GM12878 (cell line): ENCODE results near the gene DDHD1. TPM values are rescaled to one million over a fixed set of nuclear protein-coding genes. Genes with fewer than 3 reads are reported as not detected.

ENCODE experiments used
- ATAC-seq: fragments of 200-7000 bp; cut with Tn5 transposase; 3 replicates; pipeline ENCODE4 v1.9.1; 2020; ENCODE audit warnings: mild to moderate bottlenecking, moderate library complexity
- BruUV-seq: library from RNA; stranded (reverse); fragments of 400-500 nt; replicated peaks from 2 replicates; lab custom pipeline; 2021; lab: Mats Ljungman, UMichigan
- CTCF ChIA-PET: fragments of 300-600 bp; sonication (Branson Sonifier 250); formaldehyde crosslinking; extraction: SDS; loops from one replicate; lab custom pipeline; 2021; ENCODE audit warnings: inconsistent platforms; lab: Yijun Ruan, JAX
- POLR2A ChIA-PET: fragments of 350-600 bp; formaldehyde crosslinking; extraction: SDS; loops from one replicate; lab custom pipeline; 2021; ENCODE audit warnings: inconsistent platforms; lab: Charles Lee
- RAD21 ChIA-PET: fragments of 300-600 bp; sonication (Branson Sonifier 250); formaldehyde crosslinking; loops from one replicate; lab custom pipeline; 2023; ENCODE audit warnings: antibody characterized with exemption; ENCODE audit not compliant: unreplicated experiment; lab: Charles Lee
- SMC1A ChIA-PET: fragments of 300-600 bp; sonication (Branson Sonifier 250); formaldehyde crosslinking; loops from one replicate; lab custom pipeline; 2023; ENCODE audit not compliant: unreplicated experiment, uncharacterized antibody; lab: Charles Lee
- DNase-seq: peaks from one replicate; pipeline ENCODE4 v3.0.0-alpha.2; 2011; ENCODE audit warnings: low read depth, low spot score
- FAIRE-seq: peaks from 3 replicates; lab custom pipeline; 2011; peaks lifted over from hg19 to GRCh38; lab: Jason Lieb, UNC
- H2AFZ ChIP-seq: 2 replicates; pipeline ENCODE4 v1.6.0; 2011; ENCODE audit warnings: low read depth, low read length, control low read depth; ENCODE audit not compliant: control insufficient read depth
- H3K27ac ChIP-seq: 2 replicates; pipeline ENCODE4 v1.5.1; 2011; ENCODE audit warnings: control low read depth; ENCODE audit not compliant: control insufficient read depth, insufficient read depth
- H3K27me3 ChIP-seq, 2 experiments: replicated peaks in 1 of 2; 2 replicates each; pipeline versions ENCODE4 v1.6.0 to v1.6.1; 2011; ENCODE audit warnings: low read length in 1 of 2; ENCODE audit not compliant: control insufficient read depth in 2 of 2, insufficient read depth in 2 of 2
- H3K36me3 ChIP-seq, 2 experiments: 2 replicates each; pipeline ENCODE4 v1.5.1; 2011; ENCODE audit warnings: low read length in 1 of 2; ENCODE audit not compliant: control insufficient read depth in 2 of 2, insufficient read depth in 2 of 2
- H3K4me1 ChIP-seq: 2 replicates; pipeline ENCODE4 v1.6.1; 2011; ENCODE audit warnings: mild to moderate bottlenecking, low read length, moderate library complexity, mixed read lengths; ENCODE audit not compliant: control insufficient read depth, insufficient read depth
- H3K4me2 ChIP-seq: 2 replicates; pipeline ENCODE4 v1.6.0; 2011; ENCODE audit warnings: control low read depth; ENCODE audit not compliant: control insufficient read depth, insufficient read depth
- H3K4me3 ChIP-seq: fragments of 200-600 bp; sonication (generic); 2 replicates; pipeline ENCODE4 v1.5.1; 2016
- H3K79me2 ChIP-seq: 2 replicates; pipeline ENCODE4 v1.6.0; 2011; ENCODE audit warnings: low read length; ENCODE audit not compliant: control insufficient read depth, insufficient read depth
- H3K9ac ChIP-seq: 2 replicates; pipeline ENCODE4 v1.8.0; 2011; ENCODE audit warnings: low read length, control low read depth, mixed read lengths; ENCODE audit not compliant: control insufficient read depth, insufficient read depth
- H3K9me3 ChIP-seq: replicated peaks from 3 replicates; pipeline ENCODE4 v1.5.1; 2011; ENCODE audit warnings: mild to moderate bottlenecking, low read length; ENCODE audit not compliant: control insufficient read depth, insufficient read depth
- H4K20me1 ChIP-seq: 2 replicates; pipeline ENCODE4 v1.6.0; 2011; ENCODE audit not compliant: control insufficient read depth, insufficient read depth
- BACH1 ChIP-seq: fragments of 450-650 bp; IDR thresholded peaks from 2 replicates; pipeline ENCODE4 v1.6.1; 2017; ENCODE audit warnings: mild to moderate bottlenecking, borderline replicate concordance
- HDAC2 ChIP-seq: fragments of 200-600 bp; sonication (generic); IDR thresholded peaks from 2 replicates; pipeline ENCODE4 v1.6.1; 2017
- IRF3 ChIP-seq: fragments of 450-650 bp; IDR thresholded peaks from 2 replicates; pipeline ENCODE4 v1.6.1; 2014; ENCODE audit warnings: mild to moderate bottlenecking
- KDM1A ChIP-seq: fragments of 200-600 bp; sonication (generic); IDR thresholded peaks from 2 replicates; pipeline ENCODE4 v1.6.1; 2016; ENCODE audit warnings: borderline replicate concordance
- MEF2A ChIP-seq: IDR thresholded peaks from 2 replicates; pipeline ENCODE4 v1.6.1; 2011; ENCODE audit warnings: low read depth, mild to moderate bottlenecking, low read length, moderate library complexity; ENCODE audit not compliant: insufficient read depth
- NKRF ChIP-seq: fragments of 450-650 bp; conservative IDR thresholded peaks from 2 replicates; pipeline ENCODE4 v1.6.1; 2017; ENCODE audit warnings: mild to moderate bottlenecking, moderate library complexity
- POLR2AphosphoS2 ChIP-seq: IDR thresholded peaks from 2 replicates; pipeline ENCODE4 v1.6.1; 2011; ENCODE audit warnings: low read depth, mild to moderate bottlenecking, low read length, improper control_type of control experiment, moderate library complexity
- SMAD5 ChIP-seq: IDR thresholded peaks from 2 replicates; pipeline ENCODE4 v1.6.1; 2016; ENCODE audit warnings: antibody characterized with exemption, low read depth
- USF1 ChIP-seq: IDR thresholded peaks from 2 replicates; pipeline ENCODE4 v1.6.1; 2011; ENCODE audit warnings: borderline replicate concordance, low read depth, mild to moderate bottlenecking, moderate library complexity, mixed read lengths, low read length; ENCODE audit not compliant: insufficient read depth; ENCODE audit errors: extremely low read length
- YY1 ChIP-seq: IDR thresholded peaks from 2 replicates; pipeline ENCODE4 v1.6.1; 2011; ENCODE audit warnings: low read depth, mild to moderate bottlenecking, low read length
- ZNF217 ChIP-seq: fragments of 450-650 bp; IDR thresholded peaks from 2 replicates; pipeline ENCODE4 v1.6.1; 2017; ENCODE audit warnings: antibody characterized with exemption, mild to moderate bottlenecking
- ZNF274 ChIP-seq: IDR thresholded peaks from one replicate; pipeline ENCODE4 v1.8.0; 2011; ENCODE audit not compliant: insufficient read length, insufficient read depth
- WGBS: methylation state at CpG from one replicate; pipeline ENCODE4 v1.1.6; 2016; ENCODE audit warnings: low lambda C conversion rate; ENCODE audit not compliant: insufficient replicate concordance, insufficient coverage; ENCODE audit errors: missing lambda C conversion rate; 5-methylcytosine and 5-hydroxymethylcytosine counted together
- in situ Hi-C: fragments of 300-500 bp; cut with MboI; formaldehyde crosslinking; loops from 9 replicates; pipeline ENCODE4 v1.14.3; 2018; ENCODE audit warnings: mixed read lengths
- intact Hi-C: fragments of 100-400 bp; cut with micrococcal nuclease; formaldehyde crosslinking; loops from one replicate; pipeline ENCODE4 v1.14.2; 2022; ENCODE audit not compliant: unreplicated experiment
- polyA plus RNA-seq, 11 experiments: library from polyadenylated mRNA; depleted of rRNA in 4 of 11; unstranded in 6 of 11; stranded (reverse) in 5 of 11; fragments of >200 nt; fragmentation: Nextera tagmentation in 4 of 11; fragmentation: Illumina TruSeq in 1 of 11; extraction: Ambion mirVana in 4 of 11; extraction: Trizol in 1 of 11; gene quantifications; 1 replicate in 1 of 11; 2 replicates in 10 of 11; pipeline versions ENCODE4 v1.2.1 to v1.2.3, GENCODE V29; 2011 to 2016; ENCODE audit warnings: inconsistent platforms in 2 of 11, missing spikeins in 2 of 11, low read depth in 1 of 11
- total RNA-seq, 4 experiments: library from RNA; depleted of rRNA in 3 of 4; stranded (reverse); fragments of >200 nt in 3 of 4; fragmentation: Illumina TruSeq in 1 of 4; extraction: Trizol in 1 of 4; gene quantifications; 2 replicates each; pipeline versions ENCODE4 v1.2.1 to v1.2.3, GENCODE V29; 2013 to 2021

Gene DDHD1
- total and polyA plus RNA-seq, 10 of the 15 experiments (the other 5 are each of a cell fraction or from before 2014, with no cell fraction given) = 7.7 to 52.3 (median 28.5) TPM

DNA sequence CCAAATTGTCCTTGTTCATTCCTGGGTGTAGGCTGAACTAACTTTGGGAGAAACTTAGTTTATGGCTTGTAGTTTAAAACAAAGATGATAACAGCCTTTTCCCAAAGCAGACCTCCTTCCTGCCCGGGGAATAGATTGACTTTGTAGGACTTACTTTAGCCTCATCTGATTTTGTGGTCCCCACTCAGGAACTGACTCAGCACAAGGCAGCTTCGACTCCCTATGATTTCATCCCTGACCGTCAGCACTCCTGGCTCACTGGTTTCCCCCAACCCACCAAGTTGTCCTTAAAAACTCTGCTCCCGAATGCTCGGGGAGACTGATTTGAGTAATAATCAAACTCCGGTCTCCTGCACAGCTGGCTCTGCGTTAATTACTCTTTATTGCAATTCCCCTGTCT lies 40.1 kb upstream of the DDHD1 start:
- H3K4me2 ChIP-seq = no peak overlapping the region
- FAIRE-seq = no peak

More for the DNA sequence above, 40.1 kb upstream of the DDHD1 start:
- WGBS = 85% methylated on average over 7 of the region's 7 CpGs
- DNase-seq = no peak
- ATAC-seq = no peak
- Histone ChIP-seq H4K20me1 (no peaks in the 10 kb centered on the region), H3K9ac (no peak overlapping the region), H3K4me3 (no peak overlapping the region), H3K4me1 (no peaks in the 10 kb centered on the region)
- POLR2A ChIA-PET = no interaction called here
- intact Hi-C loops = no loop called here
- SMC1A ChIA-PET = interaction anchor here (1.8 kb wide), 1 partner anchor 11 kb away, joined by 4 read pairs; no protein-coding TSS in a partner anchor
- TF ChIP-seq YY1 (no peak), ZNF274 (no peak), MEF2A (no peak), KDM1A (no peak), POLR2AphosphoS2 (no peak), USF1 (no peak), NKRF (no peak), SMAD5 (no peak), IRF3 (no peak), HDAC2 (no peak), BACH1 (no peak), ZNF217 (no peak)
- TF ChIP-seq, all 136 proteins: peak for 0
- H3K79me2 ChIP-seq = no peaks in the 10 kb centered on the region
- ChIA-PET RAD21 (interaction anchor here (0.9 to 2.7 kb wide), 3 partner anchors 21 to 43 kb away, joined by 3 to 10 read pairs (median 3); no protein-coding TSS in a partner anchor), CTCF (interaction anchor here (1.0 to 3.4 kb wide), 2 partner anchors 104 to 112 kb away, joined by 3 to 14 read pairs; no protein-coding TSS in a partner anchor)
- no peak overlapping the region for H2AFZ ChIP-seq
- H3K9me3 ChIP-seq = no peaks in the 10 kb centered on the region
- in situ Hi-C loops = no loop called here
- H3K27me3 ChIP-seq = no peaks in the 10 kb centered on the region
- no TSS peak for BruUV-seq
- H3K36me3 ChIP-seq = no peaks in the 10 kb centered on the region
- H3K27ac ChIP-seq = no peak overlapping the region
